Colonic mucosa (tissue), 4 donors: Measurements from ENCODE around the gene ATP6V0E2. TPM values are rescaled to one million over a fixed set of nuclear protein-coding genes. Genes with fewer than 3 reads are reported as not detected.

ENCODE experiments used
- DNase-seq: peaks from one replicate; pipeline ENCODE4 v3.0.0-alpha.2; 2020
- H3K27ac ChIP-seq: fragments of 200-600 bp; one replicate; pipeline ENCODE4 v1.8.0; 2021
- H3K27me3 ChIP-seq: fragments of 200-600 bp; one replicate; pipeline ENCODE4 v1.8.0; 2021
- H3K36me3 ChIP-seq: fragments of 200-600 bp; one replicate; pipeline ENCODE4 v1.8.0; 2021
- H3K4me1 ChIP-seq: fragments of 200-600 bp; one replicate; pipeline ENCODE4 v1.8.0; 2021; ENCODE audit warnings: mild to moderate bottlenecking
- H3K4me3 ChIP-seq: fragments of 200-600 bp; one replicate; pipeline ENCODE4 v1.8.0; 2021
- H3K9ac ChIP-seq, 2 donors: one replicate each; pipeline ENCODE4 v1.7.0; 2013; ENCODE audit warnings: control low read depth in 2 of 2, low read depth in 2 of 2, low read length in 2 of 2
- H3K9me3 ChIP-seq: fragments of 200-600 bp; one replicate; pipeline ENCODE4 v1.8.0; 2021
- CTCF ChIP-seq: fragments of 200-600 bp; IDR thresholded peaks from one replicate; pipeline ENCODE4 v1.8.0; 2022; ENCODE audit warnings: antibody characterized with exemption, mild to moderate bottlenecking
- intact Hi-C: fragments of 100-400 bp; cut with DNase I; formaldehyde crosslinking; loops from one replicate; pipeline ENCODE4 v1.14.1; 2022
- total RNA-seq, 2 donors: library from RNA; stranded (reverse); fragmentation: NEBNext Ultra II Directional in 1 of 2; extraction: Animal tissue kit (Norgen Biotek cat#: 25700) in 1 of 2; gene quantifications; one replicate each; pipeline ENCODE4 v1.2.1, GENCODE V29; 2021
- donor health status: healthy.
- donor health status: DM: no; HTN: no; CAD: no.
- donor health status: DM: no; HTN: no; CAD: no.

ATP6V0E2 gene
- total RNA-seq, 2 donors from 2014 or later, result 12.5 to 22.7 TPM

- H3K9ac ChIP-seq, result peak overlapping the region in 1 of 2 donors; percentile 25
- no peaks in the 10 kb centered on the region for H3K9me3 ChIP-seq
- peaks cover 3% of the 10 kb centered on the region for H3K4me1 ChIP-seq
- TF ChIP-seq CTCF, result no peak
- no peak overlapping the region for H3K27ac ChIP-seq
- intact Hi-C loops, result no loop called here
- DNase-seq, result no peak
- H3K27me3 ChIP-seq, result no peaks in the 10 kb centered on the region
- H3K4me3 ChIP-seq, result no peak overlapping the region
- no peaks in the 10 kb centered on the region for H3K36me3 ChIP-seq
Observed at GRCh38 chr7:149844445-149844844, 29.3 kb upstream of the ATP6V0E2 start.

- H3K9ac ChIP-seq, result no peak overlapping the region
- H3K27ac ChIP-seq, result no peak overlapping the region
- H3K4me1 ChIP-seq, result no peaks in the 10 kb centered on the region
- no peaks in the 10 kb centered on the region for H3K27me3 ChIP-seq
- intact Hi-C loops, result no loop called here
- no peak for DNase-seq
- TF ChIP-seq CTCF, result no peak
- H3K36me3 ChIP-seq, result no peaks in the 10 kb centered on the region
- H3K4me3 ChIP-seq, result no peak overlapping the region
- no peaks in the 10 kb centered on the region for H3K9me3 ChIP-seq
Observed at GRCh38 chr7:149845257-149845980, 28.4 kb upstream of the ATP6V0E2 start.

- no peak for DNase-seq
Observed at GRCh38 chr7:149846021-149846420, 27.7 kb upstream of the ATP6V0E2 start.

GRCh38 chr7:149846436-149847046 is 27.2 kb upstream of the ATP6V0E2 start:
- DNase-seq, result no peak
- H3K27me3 ChIP-seq, result no peaks in the 10 kb centered on the region
- no peak for TF ChIP-seq CTCF
- H3K9me3 ChIP-seq, result no peaks in the 10 kb centered on the region
- no peaks in the 10 kb centered on the region for H3K36me3 ChIP-seq
- intact Hi-C loops, result no loop called here
- no peak overlapping the region for H3K27ac ChIP-seq
- H3K4me3 ChIP-seq, result no peak overlapping the region
- H3K4me1 ChIP-seq, result no peaks in the 10 kb centered on the region
- H3K9ac ChIP-seq, result no peak overlapping the region

More at GRCh38 chr7:149846021-149846420, 27.7 kb upstream of the ATP6V0E2 start:
- H3K27ac ChIP-seq, result no peak overlapping the region
- H3K9ac ChIP-seq, result no peak overlapping the region
- TF ChIP-seq CTCF, result no peak
- H3K27me3 ChIP-seq, result no peaks in the 10 kb centered on the region
- intact Hi-C loops, result no loop called here
- no peaks in the 10 kb centered on the region for H3K9me3 ChIP-seq
- no peaks in the 10 kb centered on the region for H3K36me3 ChIP-seq
- H3K4me1 ChIP-seq, result no peaks in the 10 kb centered on the region
- no peak overlapping the region for H3K4me3 ChIP-seq

- no peaks in the 10 kb centered on the region for H3K4me1 ChIP-seq
- no peaks in the 10 kb centered on the region for H3K36me3 ChIP-seq
- intact Hi-C loops, result no loop called here
- H3K9ac ChIP-seq, result no peak overlapping the region
- no peak overlapping the region for H3K27ac ChIP-seq
- no peak overlapping the region for H3K4me3 ChIP-seq
- no peak for TF ChIP-seq CTCF
- no peaks in the 10 kb centered on the region for H3K27me3 ChIP-seq
- H3K9me3 ChIP-seq, result no peaks in the 10 kb centered on the region
- DNase-seq, result no peak
Observed at GRCh38 chr7:149849174-149849573, 24.6 kb upstream of the ATP6V0E2 start.
